HepG2 (cell line): ENCODE results near the gene SEC31A. TPM values are rescaled to one million over a fixed set of nuclear protein-coding genes. Genes with fewer than 3 reads are reported as not detected.

Source experiments
- ARNTL ChIP-seq: sonication (generic); formaldehyde crosslinking; IDR thresholded peaks from 2 replicates; pipeline ENCODE4 v1.4.0; 2020; ENCODE audit warnings: mild to moderate bottlenecking, missing genetic modification reagents
- ISX ChIP-seq: sonication (generic); formaldehyde crosslinking; conservative IDR thresholded peaks from 2 replicates; pipeline ENCODE4 v1.5.0; 2020; ENCODE audit warnings: missing genetic modification reagents
- MAFF ChIP-seq: IDR thresholded peaks from 2 replicates; pipeline ENCODE4 v1.6.1; 2011; ENCODE audit warnings: low read depth, low read length, improper control_type of control experiment
- RBAK ChIP-seq: sonication (generic); formaldehyde crosslinking; IDR thresholded peaks from 2 replicates; pipeline ENCODE4 v1.5.1; 2020; ENCODE audit warnings: mild to moderate bottlenecking, missing genetic modification reagents
- ZFAT ChIP-seq: sonication (generic); formaldehyde crosslinking; conservative IDR thresholded peaks from 2 replicates; pipeline ENCODE4 v1.8.1; 2023; ENCODE audit warnings: missing genetic modification reagents, inconsistent platforms
- ZNF317 ChIP-seq: sonication (generic); formaldehyde crosslinking; IDR thresholded peaks from 2 replicates; pipeline ENCODE4 v1.5.0; 2020; ENCODE audit warnings: mild to moderate bottlenecking, missing genetic modification reagents
- ZNF484 ChIP-seq: sonication (generic); formaldehyde crosslinking; IDR thresholded peaks from 2 replicates; pipeline ENCODE4 v1.5.1; 2020; ENCODE audit warnings: mild to moderate bottlenecking, low read depth, missing genetic modification reagents, borderline replicate concordance
- polyA plus RNA-seq, 8 experiments: library from polyadenylated mRNA; depleted of rRNA in 3 of 8; stranded (reverse) in 7 of 8; unstranded in 1 of 8; fragments of >200 nt; fragmentation: Illumina TruSeq in 4 of 8; extraction: Trizol in 4 of 8; gene quantifications; 2 replicates each; pipeline versions ENCODE4 v1.2.1 to v1.2.3, GENCODE V29; 2011 to 2016; ENCODE audit warnings: low read depth in 4 of 8, missing spikeins in 1 of 8, mixed read lengths in 1 of 8; ENCODE audit not compliant: insufficient read depth in 1 of 8
- total RNA-seq, 5 experiments: library from RNA; depleted of rRNA; stranded (reverse); fragments of >200 nt; fragmentation: Illumina TruSeq; extraction: Trizol; gene quantifications; 2 replicates each; pipeline ENCODE4 v1.2.3, GENCODE V29; 2016; ENCODE audit warnings: low read depth in 1 of 5
- TF ChIP-seq, protein P1 (sequence below): sonication (generic); formaldehyde crosslinking; IDR thresholded peaks from 2 replicates; pipeline ENCODE4 v1.4.0; 2020; ENCODE audit warnings: missing genetic modification reagents, mild to moderate bottlenecking, borderline replicate concordance
- TF ChIP-seq, protein P2 (sequence below): sonication (generic); formaldehyde crosslinking; conservative IDR thresholded peaks from 2 replicates; pipeline ENCODE4 v1.8.0; 2022; ENCODE audit warnings: mild to moderate bottlenecking, moderate library complexity, missing genetic modification reagents
- TF ChIP-seq, protein P3 (sequence below): sonication (generic); formaldehyde crosslinking; IDR thresholded peaks from 2 replicates; pipeline ENCODE4 v1.8.1; 2022; ENCODE audit warnings: low read depth, mild to moderate bottlenecking, missing genetic modification reagents
- TF ChIP-seq, protein P4 (sequence below): sonication (generic); formaldehyde crosslinking; conservative IDR thresholded peaks from 2 replicates; pipeline ENCODE4 v1.8.1; 2023; ENCODE audit warnings: missing genetic modification reagents
- TF ChIP-seq, protein P5 (sequence below): sonication (generic); formaldehyde crosslinking; IDR thresholded peaks from 2 replicates; pipeline ENCODE4 v1.4.0; 2020; ENCODE audit warnings: missing genetic modification reagents, borderline replicate concordance
- TF ChIP-seq, protein P6 (sequence below): sonication (generic); formaldehyde crosslinking; IDR thresholded peaks from 2 replicates; pipeline ENCODE4 v1.5.0; 2020; ENCODE audit warnings: missing genetic modification reagents, mild to moderate bottlenecking, borderline replicate concordance

SEC31A gene
- total and polyA plus RNA-seq, 2 of the 13 experiments (the other 11 are each of a cell fraction or from before 2014, with no cell fraction given), result 231 to 435 TPM

DNA sequence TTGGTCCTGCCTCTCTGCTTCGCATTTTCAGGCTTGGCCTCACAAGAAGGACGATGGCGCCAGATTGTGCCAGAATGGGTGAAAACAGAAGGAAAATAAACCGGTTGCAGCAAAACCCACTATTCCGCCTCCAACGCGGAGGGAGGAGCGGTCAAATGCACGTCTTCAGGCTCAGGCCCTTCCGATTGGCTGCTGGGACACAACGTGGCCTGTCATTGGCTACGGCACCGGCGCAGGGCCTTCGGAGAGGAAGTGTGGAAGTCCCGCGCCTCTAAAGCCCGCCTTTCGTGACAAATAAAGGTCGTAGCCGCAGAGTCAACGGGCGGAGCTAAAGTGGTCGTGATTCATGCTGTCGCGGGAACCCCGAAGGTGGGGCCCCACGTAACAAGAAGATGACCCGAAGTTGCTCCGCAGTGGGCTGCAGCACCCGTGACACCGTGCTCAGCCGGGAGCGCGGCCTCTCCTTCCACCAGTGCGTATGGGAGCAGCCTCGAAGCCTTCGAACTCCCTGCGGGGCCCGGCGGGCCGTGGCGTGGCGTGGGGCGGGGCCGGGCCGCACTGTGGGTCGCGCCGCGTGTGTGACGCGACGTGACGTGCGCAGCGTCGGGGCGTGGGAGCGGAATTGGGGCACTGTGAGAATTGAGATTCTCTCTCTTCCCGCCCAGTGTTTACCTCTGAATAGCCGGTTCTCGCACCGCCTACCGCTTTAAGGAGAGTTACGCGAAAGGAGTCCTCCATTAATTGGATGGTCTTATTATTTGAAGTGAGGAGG is 9.6 kb upstream of the SEC31A start, which contains the start of gene THAP9 (continued):
- TF ChIP-seq, protein P1, sequence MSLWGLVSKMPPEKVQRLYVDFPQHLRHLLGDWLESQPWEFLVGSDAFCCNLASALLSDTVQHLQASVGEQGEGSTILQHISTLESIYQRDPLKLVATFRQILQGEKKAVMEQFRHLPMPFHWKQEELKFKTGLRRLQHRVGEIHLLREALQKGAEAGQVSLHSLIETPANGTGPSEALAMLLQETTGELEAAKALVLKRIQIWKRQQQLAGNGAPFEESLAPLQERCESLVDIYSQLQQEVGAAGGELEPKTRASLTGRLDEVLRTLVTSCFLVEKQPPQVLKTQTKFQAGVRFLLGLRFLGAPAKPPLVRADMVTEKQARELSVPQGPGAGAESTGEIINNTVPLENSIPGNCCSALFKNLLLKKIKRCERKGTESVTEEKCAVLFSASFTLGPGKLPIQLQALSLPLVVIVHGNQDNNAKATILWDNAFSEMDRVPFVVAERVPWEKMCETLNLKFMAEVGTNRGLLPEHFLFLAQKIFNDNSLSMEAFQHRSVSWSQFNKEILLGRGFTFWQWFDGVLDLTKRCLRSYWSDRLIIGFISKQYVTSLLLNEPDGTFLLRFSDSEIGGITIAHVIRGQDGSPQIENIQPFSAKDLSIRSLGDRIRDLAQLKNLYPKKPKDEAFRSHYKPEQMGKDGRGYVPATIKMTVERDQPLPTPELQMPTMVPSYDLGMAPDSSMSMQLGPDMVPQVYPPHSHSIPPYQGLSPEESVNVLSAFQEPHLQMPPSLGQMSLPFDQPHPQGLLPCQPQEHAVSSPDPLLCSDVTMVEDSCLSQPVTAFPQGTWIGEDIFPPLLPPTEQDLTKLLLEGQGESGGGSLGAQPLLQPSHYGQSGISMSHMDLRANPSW, result no peak; the same call in 1 of the 2 replicates
- TF ChIP-seq, protein P2, sequence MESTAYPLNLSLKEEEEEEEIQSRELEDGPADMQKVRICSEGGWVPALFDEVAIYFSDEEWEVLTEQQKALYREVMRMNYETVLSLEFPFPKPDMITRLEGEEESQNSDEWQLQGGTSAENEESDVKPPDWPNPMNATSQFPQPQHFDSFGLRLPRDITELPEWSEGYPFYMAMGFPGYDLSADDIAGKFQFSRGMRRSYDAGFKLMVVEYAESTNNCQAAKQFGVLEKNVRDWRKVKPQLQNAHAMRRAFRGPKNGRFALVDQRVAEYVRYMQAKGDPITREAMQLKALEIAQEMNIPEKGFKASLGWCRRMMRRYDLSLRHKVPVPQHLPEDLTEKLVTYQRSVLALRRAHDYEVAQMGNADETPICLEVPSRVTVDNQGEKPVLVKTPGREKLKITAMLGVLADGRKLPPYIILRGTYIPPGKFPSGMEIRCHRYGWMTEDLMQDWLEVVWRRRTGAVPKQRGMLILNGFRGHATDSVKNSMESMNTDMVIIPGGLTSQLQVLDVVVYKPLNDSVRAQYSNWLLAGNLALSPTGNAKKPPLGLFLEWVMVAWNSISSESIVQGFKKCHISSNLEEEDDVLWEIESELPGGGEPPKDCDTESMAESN, result peak; percentile 98
- TF ChIP-seq, protein P3, sequence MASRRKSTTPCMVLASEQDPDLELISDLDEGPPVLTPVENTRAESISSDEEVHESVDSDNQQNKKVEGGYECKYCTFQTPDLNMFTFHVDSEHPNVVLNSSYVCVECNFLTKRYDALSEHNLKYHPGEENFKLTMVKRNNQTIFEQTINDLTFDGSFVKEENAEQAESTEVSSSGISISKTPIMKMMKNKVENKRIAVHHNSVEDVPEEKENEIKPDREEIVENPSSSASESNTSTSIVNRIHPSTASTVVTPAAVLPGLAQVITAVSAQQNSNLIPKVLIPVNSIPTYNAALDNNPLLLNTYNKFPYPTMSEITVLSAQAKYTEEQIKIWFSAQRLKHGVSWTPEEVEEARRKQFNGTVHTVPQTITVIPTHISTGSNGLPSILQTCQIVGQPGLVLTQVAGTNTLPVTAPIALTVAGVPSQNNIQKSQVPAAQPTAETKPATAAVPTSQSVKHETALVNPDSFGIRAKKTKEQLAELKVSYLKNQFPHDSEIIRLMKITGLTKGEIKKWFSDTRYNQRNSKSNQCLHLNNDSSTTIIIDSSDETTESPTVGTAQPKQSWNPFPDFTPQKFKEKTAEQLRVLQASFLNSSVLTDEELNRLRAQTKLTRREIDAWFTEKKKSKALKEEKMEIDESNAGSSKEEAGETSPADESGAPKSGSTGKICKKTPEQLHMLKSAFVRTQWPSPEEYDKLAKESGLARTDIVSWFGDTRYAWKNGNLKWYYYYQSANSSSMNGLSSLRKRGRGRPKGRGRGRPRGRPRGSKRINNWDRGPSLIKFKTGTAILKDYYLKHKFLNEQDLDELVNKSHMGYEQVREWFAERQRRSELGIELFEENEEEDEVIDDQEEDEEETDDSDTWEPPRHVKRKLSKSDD (CRISPR knock-in tag), result peak; percentile 99
- TF ChIP-seq, protein P4, sequence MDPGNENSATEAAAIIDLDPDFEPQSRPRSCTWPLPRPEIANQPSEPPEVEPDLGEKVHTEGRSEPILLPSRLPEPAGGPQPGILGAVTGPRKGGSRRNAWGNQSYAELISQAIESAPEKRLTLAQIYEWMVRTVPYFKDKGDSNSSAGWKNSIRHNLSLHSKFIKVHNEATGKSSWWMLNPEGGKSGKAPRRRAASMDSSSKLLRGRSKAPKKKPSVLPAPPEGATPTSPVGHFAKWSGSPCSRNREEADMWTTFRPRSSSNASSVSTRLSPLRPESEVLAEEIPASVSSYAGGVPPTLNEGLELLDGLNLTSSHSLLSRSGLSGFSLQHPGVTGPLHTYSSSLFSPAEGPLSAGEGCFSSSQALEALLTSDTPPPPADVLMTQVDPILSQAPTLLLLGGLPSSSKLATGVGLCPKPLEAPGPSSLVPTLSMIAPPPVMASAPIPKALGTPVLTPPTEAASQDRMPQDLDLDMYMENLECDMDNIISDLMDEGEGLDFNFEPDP (CRISPR knock-in tag), result no peak
- TF ChIP-seq ISX (CRISPR knock-in tag) (no peak), RBAK (CRISPR knock-in tag) (no peak), ZNF317 (CRISPR knock-in tag) (no peak), ARNTL (CRISPR knock-in tag) (peak; percentile 12; the same call in 1 of the 2 replicates), ZNF484 (CRISPR knock-in tag) (no peak), MAFF (no peak; the same call in 1 of the 2 replicates), ZFAT (CRISPR knock-in tag) (no peak)
- TF ChIP-seq, protein P5, sequence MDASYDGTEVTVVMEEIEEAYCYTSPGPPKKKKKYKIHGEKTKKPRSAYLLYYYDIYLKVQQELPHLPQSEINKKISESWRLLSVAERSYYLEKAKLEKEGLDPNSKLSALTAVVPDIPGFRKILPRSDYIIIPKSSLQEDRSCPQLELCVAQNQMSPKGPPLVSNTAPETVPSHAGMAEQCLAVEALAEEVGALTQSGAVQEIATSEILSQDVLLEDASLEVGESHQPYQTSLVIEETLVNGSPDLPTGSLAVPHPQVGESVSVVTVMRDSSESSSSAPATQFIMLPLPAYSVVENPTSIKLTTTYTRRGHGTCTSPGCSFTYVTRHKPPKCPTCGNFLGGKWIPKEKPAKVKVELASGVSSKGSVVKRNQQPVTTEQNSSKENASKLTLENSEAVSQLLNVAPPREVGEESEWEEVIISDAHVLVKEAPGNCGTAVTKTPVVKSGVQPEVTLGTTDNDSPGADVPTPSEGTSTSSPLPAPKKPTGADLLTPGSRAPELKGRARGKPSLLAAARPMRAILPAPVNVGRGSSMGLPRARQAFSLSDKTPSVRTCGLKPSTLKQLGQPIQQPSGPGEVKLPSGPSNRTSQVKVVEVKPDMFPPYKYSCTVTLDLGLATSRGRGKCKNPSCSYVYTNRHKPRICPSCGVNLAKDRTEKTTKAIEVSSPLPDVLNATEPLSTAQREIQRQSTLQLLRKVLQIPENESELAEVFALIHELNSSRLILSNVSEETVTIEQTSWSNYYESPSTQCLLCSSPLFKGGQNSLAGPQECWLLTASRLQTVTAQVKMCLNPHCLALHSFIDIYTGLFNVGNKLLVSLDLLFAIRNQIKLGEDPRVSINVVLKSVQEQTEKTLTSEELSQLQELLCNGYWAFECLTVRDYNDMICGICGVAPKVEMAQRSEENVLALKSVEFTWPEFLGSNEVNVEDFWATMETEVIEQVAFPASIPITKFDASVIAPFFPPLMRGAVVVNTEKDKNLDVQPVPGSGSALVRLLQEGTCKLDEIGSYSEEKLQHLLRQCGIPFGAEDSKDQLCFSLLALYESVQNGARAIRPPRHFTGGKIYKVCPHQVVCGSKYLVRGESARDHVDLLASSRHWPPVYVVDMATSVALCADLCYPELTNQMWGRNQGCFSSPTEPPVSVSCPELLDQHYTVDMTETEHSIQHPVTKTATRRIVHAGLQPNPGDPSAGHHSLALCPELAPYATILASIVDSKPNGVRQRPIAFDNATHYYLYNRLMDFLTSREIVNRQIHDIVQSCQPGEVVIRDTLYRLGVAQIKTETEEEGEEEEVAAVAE, result no peak
- TF ChIP-seq, protein P6, sequence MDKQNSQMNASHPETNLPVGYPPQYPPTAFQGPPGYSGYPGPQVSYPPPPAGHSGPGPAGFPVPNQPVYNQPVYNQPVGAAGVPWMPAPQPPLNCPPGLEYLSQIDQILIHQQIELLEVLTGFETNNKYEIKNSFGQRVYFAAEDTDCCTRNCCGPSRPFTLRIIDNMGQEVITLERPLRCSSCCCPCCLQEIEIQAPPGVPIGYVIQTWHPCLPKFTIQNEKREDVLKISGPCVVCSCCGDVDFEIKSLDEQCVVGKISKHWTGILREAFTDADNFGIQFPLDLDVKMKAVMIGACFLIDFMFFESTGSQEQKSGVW (CRISPR knock-in tag), result no peak
